GM10266 (cell line): ENCODE data around the gene FBXL2.
"Not testable (repeated sequence)": the region's sequence is repeated elsewhere in the genome, so short reads cannot be mapped to it uniquely, and the experiment has no call there.

Experiments used
- DNase-seq: peaks from one replicate; pipeline ENCODE4 v3.0.0; 2012; ENCODE audit errors: extremely low spot score
- TF ChIP-seq, protein P1 (sequence below): IDR thresholded peaks from 2 replicates; pipeline ENCODE4 v1.5.1; 2012; ENCODE audit warnings: mild to moderate bottlenecking, low read depth; ENCODE audit not compliant: control insufficient read depth, insufficient read depth; ENCODE audit errors: missing control alignments

FBXL2 gene

DNA sequence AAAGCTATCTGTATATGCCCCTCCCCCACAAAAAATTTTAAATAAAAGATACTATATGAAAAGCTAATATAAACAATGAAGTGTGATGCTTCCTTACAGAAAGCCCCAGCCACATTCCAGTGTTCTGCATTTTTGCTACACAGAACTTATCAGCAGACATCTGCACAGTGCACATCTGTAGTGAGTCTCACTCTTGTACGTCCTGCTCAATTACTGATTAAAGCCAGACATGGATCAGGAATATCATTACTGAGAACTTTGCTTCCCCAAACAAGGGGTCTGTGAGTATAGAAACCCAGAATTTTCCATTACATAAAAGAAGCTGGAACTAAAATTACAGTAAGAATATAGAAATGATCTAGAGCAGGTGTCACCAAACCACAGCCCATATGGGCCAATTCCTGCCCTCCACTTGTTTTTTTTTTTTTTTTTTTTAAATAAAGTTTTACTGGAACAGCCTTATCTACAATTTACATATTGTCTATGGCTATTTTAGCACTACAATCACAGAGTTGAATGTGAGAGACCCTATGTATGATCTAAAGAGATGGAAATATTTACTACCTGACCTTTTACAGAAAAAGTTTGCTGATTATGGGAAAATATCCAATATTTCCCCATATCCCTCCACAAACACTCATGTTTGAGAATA is 117.3 kb downstream of the FBXL2 start:
- DNase-seq, result no peak
- TF ChIP-seq, protein P1, sequence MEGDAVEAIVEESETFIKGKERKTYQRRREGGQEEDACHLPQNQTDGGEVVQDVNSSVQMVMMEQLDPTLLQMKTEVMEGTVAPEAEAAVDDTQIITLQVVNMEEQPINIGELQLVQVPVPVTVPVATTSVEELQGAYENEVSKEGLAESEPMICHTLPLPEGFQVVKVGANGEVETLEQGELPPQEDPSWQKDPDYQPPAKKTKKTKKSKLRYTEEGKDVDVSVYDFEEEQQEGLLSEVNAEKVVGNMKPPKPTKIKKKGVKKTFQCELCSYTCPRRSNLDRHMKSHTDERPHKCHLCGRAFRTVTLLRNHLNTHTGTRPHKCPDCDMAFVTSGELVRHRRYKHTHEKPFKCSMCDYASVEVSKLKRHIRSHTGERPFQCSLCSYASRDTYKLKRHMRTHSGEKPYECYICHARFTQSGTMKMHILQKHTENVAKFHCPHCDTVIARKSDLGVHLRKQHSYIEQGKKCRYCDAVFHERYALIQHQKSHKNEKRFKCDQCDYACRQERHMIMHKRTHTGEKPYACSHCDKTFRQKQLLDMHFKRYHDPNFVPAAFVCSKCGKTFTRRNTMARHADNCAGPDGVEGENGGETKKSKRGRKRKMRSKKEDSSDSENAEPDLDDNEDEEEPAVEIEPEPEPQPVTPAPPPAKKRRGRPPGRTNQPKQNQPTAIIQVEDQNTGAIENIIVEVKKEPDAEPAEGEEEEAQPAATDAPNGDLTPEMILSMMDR, result no peak

DNA sequence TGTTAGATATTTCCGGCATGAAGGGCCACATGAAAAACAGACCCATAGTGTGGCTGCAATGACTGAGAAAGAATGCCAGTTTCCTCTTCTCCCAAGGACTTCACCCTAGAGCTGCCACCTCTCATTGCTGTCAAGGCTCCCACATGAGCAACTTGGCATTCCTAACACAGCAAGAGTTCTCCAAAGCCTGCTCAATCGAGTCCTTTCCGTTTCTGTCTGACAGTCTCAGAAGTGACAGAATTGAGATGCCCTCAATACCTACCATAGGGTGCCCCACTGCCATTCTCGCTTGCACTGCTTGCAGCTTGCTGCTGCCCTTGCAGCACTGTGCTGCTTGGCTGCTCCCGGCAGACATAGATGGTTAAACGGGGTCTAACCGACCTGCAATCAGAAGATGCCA is 118.7 kb downstream of the FBXL2 start:
- TF ChIP-seq, protein P1, result no peak

DNA sequence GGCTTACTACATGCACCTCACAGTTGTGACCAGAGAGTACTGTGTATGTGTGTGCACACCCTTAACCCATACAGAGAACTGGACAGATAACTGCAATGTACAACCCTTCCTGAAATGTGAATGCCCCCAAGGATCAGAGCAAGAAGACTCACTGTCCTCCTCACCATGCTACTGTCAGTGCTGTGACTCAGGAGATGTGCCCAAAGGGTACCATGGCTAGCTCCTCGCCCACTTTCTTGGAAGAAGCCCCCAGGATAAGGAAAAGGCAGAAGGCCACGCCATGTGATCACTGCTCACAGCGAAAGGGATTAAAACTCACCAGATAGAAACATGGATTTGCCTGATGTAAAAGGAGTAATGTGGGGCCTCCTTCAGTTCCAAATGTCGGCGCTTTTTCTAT is 121.2 kb downstream of the FBXL2 start:
- DNase-seq, result no peak
- TF ChIP-seq, protein P1, result no peak

More for the DNA sequence above, 118.7 kb downstream of the FBXL2 start:
- no peak for DNase-seq

DNA sequence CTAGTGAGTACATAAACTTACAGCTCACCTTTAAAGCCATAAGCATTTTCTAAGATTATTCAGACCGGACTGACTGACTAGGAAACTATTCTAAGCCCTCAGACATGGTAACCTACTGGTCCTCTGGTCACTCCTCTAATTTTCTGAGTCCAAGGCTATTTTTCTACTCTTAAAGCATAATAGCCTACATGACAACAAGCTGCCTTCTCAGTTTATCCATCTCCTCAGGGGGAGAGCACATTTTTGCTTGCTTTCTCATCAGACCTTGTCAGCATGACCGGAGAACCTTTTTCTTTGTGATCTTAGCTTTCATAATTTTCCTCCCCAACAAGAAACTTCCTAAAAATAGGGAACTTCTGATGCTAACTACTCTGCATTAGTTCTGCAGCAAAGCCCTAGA is 124.5 kb downstream of the FBXL2 start:
- no peak for DNase-seq
- TF ChIP-seq, protein P1, result no peak

DNA sequence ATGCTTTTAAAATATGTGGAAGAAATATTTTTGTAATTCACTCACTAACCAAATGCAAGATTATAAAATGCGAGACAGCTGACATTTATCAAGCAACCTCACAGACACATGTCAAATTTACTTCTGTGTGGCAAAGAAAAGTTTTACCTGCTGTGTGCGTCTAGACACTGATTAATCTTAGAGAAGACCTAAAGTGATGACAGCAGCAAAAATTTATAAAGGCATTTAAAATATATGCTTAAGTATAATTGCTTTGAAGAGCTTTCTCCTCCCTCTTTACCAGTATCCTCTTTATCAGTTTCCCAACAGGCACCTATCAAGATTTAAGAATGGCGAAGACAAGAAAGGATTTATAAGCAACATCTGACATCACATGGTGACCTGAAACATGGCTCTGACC is 125.7 kb downstream of the FBXL2 start:
- no peak for DNase-seq
- TF ChIP-seq, protein P1, result no peak

DNA sequence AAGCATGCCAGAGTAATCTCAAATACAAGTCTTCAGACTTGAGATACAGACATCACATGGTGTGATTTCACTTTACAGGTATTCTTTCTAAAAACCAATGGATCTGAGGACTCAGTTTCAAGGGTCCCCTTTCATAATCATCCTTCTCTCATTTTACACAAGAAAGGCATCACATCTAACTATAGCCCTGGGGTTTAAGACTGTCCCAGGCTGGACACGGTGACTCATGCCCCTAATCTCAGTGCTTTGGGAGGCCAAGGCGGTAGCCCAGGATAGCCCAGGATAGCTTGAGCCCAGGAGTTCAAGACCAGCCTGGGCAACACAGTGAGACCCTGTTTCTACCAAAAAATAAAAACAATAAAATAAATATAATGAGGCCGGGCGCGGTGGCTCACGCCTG is 126.5 kb downstream of the FBXL2 start:
- no peak for DNase-seq
- TF ChIP-seq, protein P1, result no peak

DNA sequence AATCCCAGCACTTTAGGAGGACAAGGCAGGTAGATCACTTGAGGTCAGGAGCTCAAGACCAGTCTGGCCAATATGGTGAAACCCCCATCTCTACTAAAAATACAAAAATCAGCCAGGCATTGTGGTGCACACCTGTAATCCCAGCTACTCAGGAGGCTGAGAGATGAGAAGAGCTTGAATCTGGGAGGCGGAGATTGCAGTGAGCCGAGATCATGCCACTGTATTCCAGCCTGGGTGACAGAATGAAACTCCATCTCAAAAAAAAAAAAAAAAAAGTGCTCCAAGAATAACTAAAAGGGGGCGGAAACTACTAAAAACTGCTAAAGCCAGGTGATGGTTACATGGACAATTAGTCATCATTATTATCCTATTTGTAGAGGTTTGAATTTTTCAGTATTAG is 133.6 kb downstream of the FBXL2 start:
- not testable (repeated sequence) for DNase-seq
